ENCODE data around the gene CD5L. TPM values are rescaled to one million over a fixed set of nuclear protein-coding genes. Genes with fewer than 3 reads are reported as not detected.

The CD5L gene
- total RNA-seq, 2 donors from 2014 or later = not detected

DNA sequence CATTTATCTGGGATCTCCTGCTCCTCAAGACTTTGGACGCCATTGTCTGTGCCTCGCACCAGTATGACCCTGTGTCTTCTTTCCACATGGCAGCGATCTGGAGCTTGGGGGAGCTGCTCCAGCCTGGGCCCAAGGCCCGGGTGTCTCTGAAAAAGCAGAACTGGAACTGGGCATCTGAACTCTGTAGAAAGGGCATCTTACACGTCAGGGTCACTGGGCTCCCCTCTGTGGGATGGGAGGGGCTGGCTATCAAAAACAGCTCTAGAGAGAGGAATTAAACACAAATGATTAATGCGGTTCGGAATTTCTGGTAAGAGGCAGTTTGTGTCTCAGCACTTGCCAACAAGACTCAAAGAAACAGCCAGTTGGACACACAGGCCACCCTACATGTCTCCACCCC lies 37.8 kb downstream of the CD5L start:
- Mint-ChIP-seq H3K27ac (no peak overlapping the region), H3K27me3 (ENCODE audit: insufficient read depth) (peaks cover 6% of the 10 kb centered on the region), H3K4me1 (no peaks in the 10 kb centered on the region), H3K4me3 (no peak overlapping the region), H3K36me3 (ENCODE audit: low read depth) (no peaks in the 10 kb centered on the region), H3K9me3 (no peaks in the 10 kb centered on the region)
- no peaks in the 10 kb centered on the region for H3K9me3 ChIP-seq (ENCODE audit: control insufficient read depth, low read length)
- H3K27me3 ChIP-seq (ENCODE audit: control insufficient read depth, insufficient read depth, low read length, poor library complexity, severe bottlenecking) = peaks cover 5% of the 10 kb centered on the region
- H3K36me3 ChIP-seq (ENCODE audit: control insufficient read depth, insufficient read depth, low read length) = no peaks in the 10 kb centered on the region
- H3K9ac ChIP-seq (ENCODE audit: extremely low read depth, low read length, poor library complexity, severe bottlenecking) = no peak overlapping the region
- TF ChIP-seq, protein P1, sequence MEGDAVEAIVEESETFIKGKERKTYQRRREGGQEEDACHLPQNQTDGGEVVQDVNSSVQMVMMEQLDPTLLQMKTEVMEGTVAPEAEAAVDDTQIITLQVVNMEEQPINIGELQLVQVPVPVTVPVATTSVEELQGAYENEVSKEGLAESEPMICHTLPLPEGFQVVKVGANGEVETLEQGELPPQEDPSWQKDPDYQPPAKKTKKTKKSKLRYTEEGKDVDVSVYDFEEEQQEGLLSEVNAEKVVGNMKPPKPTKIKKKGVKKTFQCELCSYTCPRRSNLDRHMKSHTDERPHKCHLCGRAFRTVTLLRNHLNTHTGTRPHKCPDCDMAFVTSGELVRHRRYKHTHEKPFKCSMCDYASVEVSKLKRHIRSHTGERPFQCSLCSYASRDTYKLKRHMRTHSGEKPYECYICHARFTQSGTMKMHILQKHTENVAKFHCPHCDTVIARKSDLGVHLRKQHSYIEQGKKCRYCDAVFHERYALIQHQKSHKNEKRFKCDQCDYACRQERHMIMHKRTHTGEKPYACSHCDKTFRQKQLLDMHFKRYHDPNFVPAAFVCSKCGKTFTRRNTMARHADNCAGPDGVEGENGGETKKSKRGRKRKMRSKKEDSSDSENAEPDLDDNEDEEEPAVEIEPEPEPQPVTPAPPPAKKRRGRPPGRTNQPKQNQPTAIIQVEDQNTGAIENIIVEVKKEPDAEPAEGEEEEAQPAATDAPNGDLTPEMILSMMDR (conservative IDR thresholded peaks at IDR 0.05) = no peak
- no peak overlapping the region for H3K4me3 ChIP-seq (ENCODE audit: low read length)
- 87 to 93% methylated on average over 4 to 7 of the region's 7 CpGs for WGBS, 2 experiments (ENCODE audit: insufficient coverage in 1 of 2, insufficient read length in 1 of 2)
- no peak for DNase-seq
- H3K27ac ChIP-seq (ENCODE audit: low read depth, low read length) = no peak overlapping the region
- no peaks in the 10 kb centered on the region for H3K4me1 ChIP-seq (ENCODE audit: control insufficient read depth, insufficient read depth, low read length)

DNA sequence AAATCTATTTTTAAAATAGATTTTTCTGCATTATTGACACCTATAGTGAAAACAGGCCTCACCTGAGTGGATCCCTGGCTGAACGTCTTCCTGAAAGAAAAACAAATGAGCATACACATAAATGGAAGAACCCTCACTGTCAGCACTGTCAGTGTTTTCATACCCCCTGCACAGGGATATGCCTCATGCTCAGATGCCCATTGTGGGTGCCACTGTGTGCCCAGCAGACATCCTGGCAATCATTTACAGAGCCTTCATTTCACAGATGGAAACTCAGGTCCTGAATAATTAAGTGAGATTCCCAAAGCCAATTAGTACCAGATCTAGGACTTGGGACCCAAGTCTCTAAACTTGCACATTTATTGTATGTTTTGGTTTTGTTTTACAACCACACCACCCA lies 41.6 kb downstream of the CD5L start:
- H3K27me3 ChIP-seq (ENCODE audit: control insufficient read depth, insufficient read depth, low read length, poor library complexity, severe bottlenecking) = no peaks in the 10 kb centered on the region
- H3K9me3 Mint-ChIP-seq = no peaks in the 10 kb centered on the region
- no peaks in the 10 kb centered on the region for H3K4me1 ChIP-seq (ENCODE audit: control insufficient read depth, insufficient read depth, low read length)
- H3K4me3 ChIP-seq (ENCODE audit: low read length) = no peak overlapping the region
- H3K9me3 ChIP-seq (ENCODE audit: control insufficient read depth, low read length) = no peaks in the 10 kb centered on the region
- no peak overlapping the region for H3K27ac Mint-ChIP-seq
- WGBS, 2 experiments (ENCODE audit: insufficient coverage in 1 of 2, insufficient read length in 1 of 2) = 75 to 86% methylated on average over 1 of the region's 1 CpG
- H3K27me3 Mint-ChIP-seq (ENCODE audit: insufficient read depth) = no peaks in the 10 kb centered on the region
- no peaks in the 10 kb centered on the region for H3K36me3 ChIP-seq (ENCODE audit: control insufficient read depth, insufficient read depth, low read length)
- TF ChIP-seq, protein P1 (conservative IDR thresholded peaks at IDR 0.05) = no peak
- H3K4me3 Mint-ChIP-seq = no peak overlapping the region
- no peak overlapping the region for H3K27ac ChIP-seq (ENCODE audit: low read depth, low read length)
- H3K9ac ChIP-seq (ENCODE audit: extremely low read depth, low read length, poor library complexity, severe bottlenecking) = no peak overlapping the region
- no peaks in the 10 kb centered on the region for H3K4me1 Mint-ChIP-seq
- no peak for DNase-seq
- no peaks in the 10 kb centered on the region for H3K36me3 Mint-ChIP-seq (ENCODE audit: low read depth)

DNA sequence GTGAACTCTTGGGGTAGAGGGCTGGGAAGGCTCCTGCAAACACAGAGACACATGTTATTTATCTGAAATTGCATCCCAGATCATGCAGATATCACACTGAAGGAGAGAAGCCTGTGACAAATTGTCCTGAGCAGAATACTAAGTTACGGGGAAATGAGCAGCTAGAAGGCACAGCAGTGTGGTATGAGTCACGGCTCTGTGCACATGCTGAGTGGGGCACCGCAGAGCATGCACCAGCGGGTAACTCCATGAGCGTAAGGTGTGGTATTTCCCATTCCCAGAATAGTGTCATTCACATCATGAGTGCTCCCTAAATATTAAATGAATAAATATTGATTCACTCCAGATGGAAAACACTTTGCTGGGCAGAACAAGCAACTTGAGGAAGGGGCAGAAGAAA lies 43.4 kb downstream of the CD5L start:
- no peak for DNase-seq
- H3K27me3 ChIP-seq (ENCODE audit: control insufficient read depth, insufficient read depth, low read length, poor library complexity, severe bottlenecking) = no peaks in the 10 kb centered on the region
- WGBS, 2 experiments (ENCODE audit: insufficient coverage in 1 of 2, insufficient read length in 1 of 2) = 86 to 89% methylated on average over 4 to 5 of the region's 5 CpGs
- H3K27me3 Mint-ChIP-seq (ENCODE audit: insufficient read depth) = no peaks in the 10 kb centered on the region
- H3K4me1 ChIP-seq (ENCODE audit: control insufficient read depth, insufficient read depth, low read length) = no peaks in the 10 kb centered on the region
- no peaks in the 10 kb centered on the region for H3K36me3 Mint-ChIP-seq (ENCODE audit: low read depth)
- no peak overlapping the region for H3K4me3 Mint-ChIP-seq
- H3K36me3 ChIP-seq (ENCODE audit: control insufficient read depth, insufficient read depth, low read length) = no peaks in the 10 kb centered on the region
- H3K9me3 ChIP-seq (ENCODE audit: control insufficient read depth, low read length) = peaks cover 2% of the 10 kb centered on the region
- H3K9ac ChIP-seq (ENCODE audit: extremely low read depth, low read length, poor library complexity, severe bottlenecking) = no peak overlapping the region
- H3K9me3 Mint-ChIP-seq = peaks cover 8% of the 10 kb centered on the region
- no peak overlapping the region for H3K4me3 ChIP-seq (ENCODE audit: low read length)
- no peaks in the 10 kb centered on the region for H3K4me1 Mint-ChIP-seq
- no peak overlapping the region for H3K27ac Mint-ChIP-seq
- TF ChIP-seq, protein P1 (conservative IDR thresholded peaks at IDR 0.05) = no peak
- H3K27ac ChIP-seq (ENCODE audit: low read depth, low read length) = no peak overlapping the region
